HG03565 (cell line): Measurements from ENCODE around the gene PPP2R5B.

Source experiments
- ATAC-seq: cut with Tn5 transposase; IDR thresholded peaks from one replicate; pipeline ENCODE4 v1.9.1; 2021; ENCODE audit warnings: mild to moderate bottlenecking, moderate library complexity; ENCODE audit not compliant: unreplicated experiment

The PPP2R5B gene

GRCh38 chr11:64888729-64889511, 35.6 kb upstream of the PPP2R5B start:
- no peak for ATAC-seq

DNA sequence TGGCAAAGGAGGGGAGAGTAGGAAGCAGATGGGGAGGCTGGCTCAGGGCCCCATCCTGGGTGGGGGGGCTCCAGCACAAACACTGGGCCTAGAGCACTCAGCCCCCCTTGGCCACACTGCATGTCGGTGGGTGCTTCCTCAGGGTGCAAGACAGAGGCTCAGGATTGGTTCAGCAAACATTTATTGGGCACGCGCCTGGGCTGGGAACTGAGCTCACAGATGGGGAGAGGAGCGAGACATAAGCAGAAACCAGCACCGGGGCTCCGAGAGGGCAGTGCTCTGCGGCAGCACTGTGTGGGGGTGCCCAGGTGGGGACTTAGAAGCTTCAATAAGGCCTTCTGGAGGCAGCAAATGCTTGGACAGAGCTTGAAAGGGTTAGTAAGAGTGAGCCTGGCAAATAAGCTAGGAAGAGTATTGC, 34.0 kb upstream of the PPP2R5B start:
- ATAC-seq, result no peak

GRCh38 chr11:64891215-64891848, 33.2 kb upstream of the PPP2R5B start:
- ATAC-seq, result no peak

DNA sequence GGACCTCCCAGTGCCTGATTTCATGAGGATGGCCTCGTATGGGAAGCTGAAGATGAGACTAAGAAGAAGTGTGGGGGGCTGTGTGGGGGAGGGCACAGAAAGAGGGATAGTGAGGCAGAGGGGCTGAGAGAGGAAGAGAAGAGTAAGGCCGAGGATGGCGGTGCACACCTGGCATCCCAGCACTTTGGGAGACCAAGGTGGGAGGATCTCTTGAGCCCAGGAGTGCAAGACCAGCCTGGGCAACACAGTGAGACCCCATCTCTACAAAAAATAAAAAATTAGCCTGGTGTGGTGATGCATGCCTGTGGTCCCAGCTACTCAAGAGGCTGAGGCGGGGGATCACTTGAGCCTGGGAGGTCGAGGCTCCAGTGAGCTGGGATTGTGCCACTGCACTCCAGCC, 32.6 kb upstream of the PPP2R5B start:
- ATAC-seq, result no peak

DNA sequence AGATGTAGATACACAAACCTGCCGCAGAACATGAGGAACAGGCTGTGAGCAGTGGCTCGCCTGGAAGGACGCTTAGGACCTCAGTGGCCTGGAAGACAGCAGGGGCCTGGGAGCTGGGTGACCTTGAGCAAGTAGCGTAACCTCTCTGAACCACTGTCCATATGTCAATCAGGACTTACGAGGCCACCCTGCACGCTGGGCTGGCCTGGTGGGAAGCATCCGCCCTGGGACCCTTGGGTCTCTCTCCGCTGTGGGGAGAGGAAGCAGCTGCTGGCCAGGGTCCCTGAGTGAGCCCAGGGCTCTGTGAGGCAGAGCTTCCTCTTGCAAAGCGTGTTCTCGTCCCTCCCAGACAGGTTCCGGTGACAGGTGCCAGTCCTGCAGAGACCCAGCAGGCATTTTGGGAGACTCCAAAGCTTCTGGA, 32.1 kb upstream of the PPP2R5B start:
- ATAC-seq, result no peak

DNA sequence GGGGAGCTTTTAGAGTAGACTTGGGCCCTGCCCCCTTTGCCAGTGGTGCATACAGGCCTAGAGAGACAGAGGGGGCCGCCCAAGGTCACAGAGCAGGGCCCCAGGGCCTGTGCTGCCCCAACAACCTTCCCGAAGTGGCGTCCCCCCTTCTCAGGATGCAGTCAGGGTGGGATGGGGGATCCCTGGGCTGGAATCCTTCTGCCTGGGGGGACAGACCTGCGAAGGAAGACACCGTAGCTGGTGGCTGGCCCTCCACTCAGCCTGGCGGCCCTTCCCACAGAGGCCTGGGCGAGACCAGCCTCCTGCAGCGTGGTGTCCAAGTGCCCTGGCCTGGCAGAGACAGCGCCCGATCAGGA, 31.7 kb upstream of the PPP2R5B start:
- ATAC-seq, result no peak

- ATAC-seq, result no peak
These were observed 31.1 kb upstream of the PPP2R5B start for GRCh38 chr11:64893194-64894069.

- no peak for ATAC-seq
These were observed 30.2 kb upstream of the PPP2R5B start for GRCh38 chr11:64894070-64894811.

DNA sequence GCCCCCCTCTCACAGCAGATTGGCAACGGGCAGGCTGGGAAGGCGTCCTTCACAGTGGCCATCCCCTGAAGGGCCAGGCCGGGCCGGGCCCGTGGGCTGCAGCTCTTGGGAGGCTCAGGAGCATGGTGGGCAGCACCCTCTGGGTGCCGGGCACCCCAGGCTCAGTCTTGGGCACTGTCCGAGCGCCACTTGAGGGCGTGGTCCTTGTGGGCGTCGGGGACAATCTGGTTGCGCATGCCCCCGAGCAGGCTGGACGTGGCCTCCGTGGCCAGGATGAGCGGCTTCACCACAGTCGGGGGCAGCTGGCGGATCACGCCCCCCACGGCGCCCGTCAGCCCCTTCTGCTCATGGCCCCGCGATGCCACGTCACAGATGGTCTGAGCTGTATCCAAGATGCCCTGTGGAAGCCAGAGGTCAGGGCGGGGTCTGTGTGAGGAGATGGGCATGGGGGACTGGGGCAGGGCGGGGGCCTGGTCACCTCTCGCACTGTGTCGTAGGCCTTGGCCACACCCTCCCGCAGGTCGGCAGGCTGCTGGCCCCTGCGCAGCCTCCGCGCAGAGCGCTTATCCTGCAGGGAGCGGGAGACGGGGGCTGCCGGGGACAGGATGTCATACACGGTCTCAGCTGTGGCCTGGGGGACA, 29.6 kb upstream of the PPP2R5B start:
- no peak for ATAC-seq

DNA sequence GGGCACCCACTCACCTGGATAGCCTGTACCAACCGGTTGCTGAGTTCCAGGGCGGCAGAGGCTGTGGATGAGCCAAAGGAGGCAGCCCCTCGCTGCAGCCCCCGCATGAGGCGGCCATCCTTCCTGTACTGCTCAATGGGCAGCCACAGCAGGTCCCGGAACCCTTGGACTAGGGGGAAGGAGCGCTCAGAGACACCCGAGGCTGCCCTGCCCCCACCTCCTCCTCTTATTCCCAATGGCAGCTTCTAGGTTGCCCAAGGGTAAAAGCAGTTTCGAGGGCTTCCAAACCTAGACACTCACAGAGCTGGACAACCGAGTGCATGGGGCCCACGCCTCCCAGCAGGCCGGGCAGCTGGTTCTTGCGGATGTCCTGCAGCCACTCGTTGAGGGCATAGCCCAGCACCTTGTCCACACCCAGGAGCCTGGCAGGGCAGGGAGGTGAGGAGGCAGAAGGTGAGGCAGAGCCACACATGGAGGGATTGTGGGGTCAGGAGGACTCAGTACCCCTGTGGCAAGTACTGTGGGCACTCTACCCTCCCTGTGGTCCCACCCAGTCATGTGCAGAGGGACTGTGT, 28.0 kb upstream of the PPP2R5B start:
- no peak for ATAC-seq

- no peak for ATAC-seq
These were observed 27.0 kb upstream of the PPP2R5B start for GRCh38 chr11:64897381-64898075.

- ATAC-seq, result no peak
These were observed 26.4 kb upstream of the PPP2R5B start for GRCh38 chr11:64898076-64898445.

- no peak for ATAC-seq
These were observed 25.9 kb upstream of the PPP2R5B start for GRCh38 chr11:64898541-64898940.

DNA sequence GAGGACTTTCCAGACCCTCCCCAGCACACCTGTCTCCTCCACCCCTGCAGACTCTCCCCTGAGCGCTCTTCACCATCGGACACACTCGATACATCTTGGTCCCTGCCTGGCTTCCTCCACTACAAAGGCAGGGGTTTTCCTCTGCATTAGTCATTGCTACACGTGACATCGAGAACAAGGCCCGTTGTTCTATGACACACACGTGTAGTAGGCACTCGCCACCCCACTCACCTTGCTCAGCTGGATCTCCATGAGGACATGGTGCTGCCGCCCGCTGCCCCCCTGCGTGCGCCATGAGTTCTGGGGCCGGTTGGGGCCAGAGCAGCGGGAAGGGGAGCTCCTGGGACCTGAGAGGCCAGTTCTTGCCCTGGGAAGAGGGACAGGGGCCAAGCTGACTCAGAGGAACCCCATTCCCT, 24.2 kb upstream of the PPP2R5B start:
- ATAC-seq, result no peak

- ATAC-seq, result no peak
These were observed 23.7 kb upstream of the PPP2R5B start for GRCh38 chr11:64900774-64901173.

DNA sequence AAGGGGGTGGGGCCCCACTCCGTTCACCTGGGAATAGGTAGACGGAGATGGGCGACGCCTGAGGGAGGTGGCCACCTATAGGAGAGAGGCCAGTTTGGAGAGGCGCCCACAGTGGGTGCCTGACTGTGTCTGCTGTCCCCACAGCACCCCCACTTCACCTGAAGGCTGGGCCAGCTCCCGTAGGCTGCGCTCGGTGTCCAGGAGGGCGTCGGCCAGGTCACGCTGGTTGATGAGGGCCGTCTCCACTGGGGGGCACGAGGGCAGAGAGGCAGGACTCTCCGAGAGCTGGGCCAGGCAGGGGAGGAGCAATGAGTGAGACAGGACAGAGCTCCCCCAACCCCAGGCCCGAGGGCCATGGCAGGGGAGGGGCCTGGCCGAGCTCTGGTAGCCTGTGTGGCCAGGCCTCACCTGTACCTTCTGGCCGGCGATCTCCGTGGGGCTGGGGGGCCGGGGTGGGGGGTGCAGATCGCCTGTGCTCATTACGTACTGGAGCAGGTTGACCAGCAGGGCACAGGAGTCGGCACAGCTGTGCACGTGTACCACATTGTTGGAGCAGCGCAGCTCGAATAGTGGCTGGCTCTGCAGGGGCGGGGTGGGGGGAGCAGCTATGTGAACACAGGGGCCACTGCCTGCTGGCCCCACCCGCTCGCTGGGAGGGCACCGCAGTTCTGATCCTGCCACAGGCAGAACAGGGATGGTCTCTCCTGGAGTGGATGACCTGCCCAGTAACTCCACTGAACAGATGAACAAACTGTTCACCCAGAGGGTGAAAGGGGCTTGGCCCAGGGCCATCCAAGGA, 22.2 kb upstream of the PPP2R5B start:
- no peak for ATAC-seq

DNA sequence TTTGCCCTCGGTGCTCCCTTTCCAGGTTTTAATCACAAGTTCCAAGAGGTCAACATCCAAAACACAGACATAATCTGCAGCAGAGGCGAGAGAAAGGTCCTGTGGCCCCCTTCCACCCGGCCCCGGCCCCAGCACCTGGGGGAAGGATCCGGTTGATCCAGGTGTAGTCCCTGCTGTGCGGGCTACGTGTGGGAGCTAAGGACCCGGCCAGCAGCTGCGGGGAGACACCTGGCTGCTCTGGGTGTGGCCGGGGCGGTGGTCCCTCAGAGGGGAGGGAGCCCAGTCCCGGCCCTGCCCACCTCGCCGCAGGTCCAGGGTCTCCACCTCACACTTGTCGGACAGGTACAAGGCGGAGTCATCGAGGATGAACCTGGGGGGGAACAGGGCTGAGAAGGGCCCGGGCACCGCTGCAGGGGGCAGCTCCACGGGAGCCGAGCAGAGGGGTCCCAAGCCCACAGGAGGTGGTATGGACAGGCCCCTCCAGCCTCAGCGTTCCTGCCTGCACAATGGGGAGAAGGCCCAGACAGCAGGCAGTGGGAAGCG, 21.1 kb upstream of the PPP2R5B start:
- no peak for ATAC-seq

DNA sequence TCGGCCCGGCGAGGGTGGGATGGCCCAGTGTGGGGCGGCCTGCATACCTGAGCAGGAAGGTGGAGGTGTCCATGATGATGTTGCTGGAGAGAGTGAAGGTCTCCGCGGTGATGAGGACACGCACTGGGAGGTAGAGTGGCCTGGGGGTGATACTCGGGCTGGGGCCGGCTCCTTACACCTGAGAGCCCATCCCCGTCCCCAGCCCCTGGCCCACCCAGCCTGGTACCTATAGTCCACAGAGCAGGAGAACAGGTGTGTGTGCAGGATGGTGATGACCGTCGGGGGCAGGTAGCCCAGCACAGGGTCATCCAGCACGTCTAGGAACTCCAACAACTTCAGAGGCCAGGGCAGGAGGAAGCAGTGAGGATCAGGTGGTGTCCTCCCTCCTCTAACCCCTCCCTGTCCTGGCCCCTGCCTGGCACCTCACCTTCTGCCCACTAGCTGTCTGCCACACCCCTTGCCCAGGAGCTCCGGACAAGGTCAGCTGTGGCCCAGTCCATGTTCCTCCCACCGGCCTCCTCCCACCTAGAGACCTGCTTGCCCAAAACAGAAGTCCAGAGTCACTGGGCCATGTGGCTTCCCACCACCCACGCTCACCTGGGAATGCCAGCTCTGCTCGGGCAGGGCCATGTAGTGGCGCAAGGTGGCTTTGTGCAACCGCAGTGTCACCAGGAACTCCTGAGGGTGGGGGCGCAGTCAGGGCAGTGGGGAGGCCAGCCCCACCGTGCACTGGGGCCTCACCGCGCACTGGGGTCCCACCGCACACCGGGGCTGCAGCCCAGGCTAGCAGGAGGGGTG, 18.8 kb upstream of the PPP2R5B start:
- no peak for ATAC-seq
